Measurements from ENCODE around the gene ODAPH.
"Not testable (repeated sequence)": the region's sequence is repeated elsewhere in the genome, so short reads cannot be mapped to it uniquely, and the experiment has no call there.

Gene ODAPH, protein sequence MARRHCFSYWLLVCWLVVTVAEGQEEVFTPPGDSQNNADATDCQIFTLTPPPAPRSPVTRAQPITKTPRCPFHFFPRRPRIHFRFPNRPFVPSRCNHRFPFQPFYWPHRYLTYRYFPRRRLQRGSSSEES

DNA sequence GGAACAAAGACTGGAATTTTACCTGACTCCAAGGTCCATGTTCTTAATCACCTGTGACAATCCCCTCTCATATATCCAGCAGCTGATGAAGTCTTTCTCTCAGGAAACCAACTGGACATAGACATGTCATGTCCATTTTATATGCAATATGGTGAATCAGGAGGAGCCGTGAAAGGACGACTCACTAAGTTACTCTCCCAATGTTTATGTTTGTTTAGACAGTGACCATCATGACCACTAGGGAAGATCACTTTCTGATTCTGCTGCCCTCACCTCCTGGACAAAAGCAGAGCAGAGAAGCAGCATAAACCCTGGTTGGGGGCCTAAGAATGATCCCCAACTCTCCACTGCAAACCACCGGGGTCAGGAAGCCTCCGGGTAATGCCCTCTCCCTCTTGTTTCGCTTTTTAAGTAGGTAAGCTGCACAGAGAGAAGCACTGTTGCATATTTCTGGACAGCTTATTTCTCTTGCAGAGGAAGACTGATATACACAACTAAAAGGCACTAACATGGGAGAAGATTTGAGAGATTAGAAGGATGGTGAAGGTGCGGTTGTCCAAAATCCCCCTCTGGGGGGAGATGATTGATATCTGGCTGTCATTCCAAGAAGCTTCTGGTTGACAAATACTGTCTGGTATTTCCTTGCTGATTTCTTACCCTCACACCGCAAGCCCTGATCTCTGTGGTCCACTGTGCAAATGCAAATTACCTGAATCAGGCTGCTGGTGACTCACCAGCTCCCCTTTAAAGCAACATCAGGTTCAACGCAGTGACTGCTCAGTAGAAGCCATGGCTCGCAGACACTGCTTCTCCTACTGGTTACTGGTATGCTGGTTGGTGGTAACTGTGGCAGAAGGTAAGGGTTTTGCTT, at the start of gene ODAPH:
ODAPH (plus strand) TSS at position 773 of the 871 bp plus-strand sequence; CDS start at position 790, 17 bp downstream.
- Histone ChIP-seq H3K4me3 (no peak within 1 kb of the TSS), H3K27ac (no peak within 1 kb of the TSS)

DNA sequence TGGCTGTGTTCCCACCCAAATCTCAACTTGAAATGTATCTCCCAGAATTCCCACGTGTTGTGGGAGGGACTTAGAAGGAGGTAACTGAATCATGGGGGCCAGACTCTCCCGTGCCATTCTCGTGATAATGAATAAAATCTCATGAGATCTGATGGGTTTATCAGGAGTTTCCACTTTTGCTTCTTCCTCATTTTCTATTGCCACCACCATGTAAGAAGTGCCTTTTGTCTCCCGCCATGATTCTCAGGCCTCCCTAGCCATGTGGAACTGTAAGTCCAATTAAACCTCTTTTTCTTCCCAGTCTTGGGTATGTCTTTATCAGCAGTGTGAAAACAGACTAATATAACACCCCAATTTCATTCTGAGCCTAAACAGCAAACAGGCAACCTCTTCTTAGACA, 46.3 kb upstream of the ODAPH start:
- not testable (repeated sequence) for H3K4me3 ChIP-seq, H3K27ac ChIP-seq

- H3K4me3 ChIP-seq = peak overlapping the region in 1 of 7 experiments; percentile 55
Observed at GRCh38 chr4:75511841-75512240, 44.0 kb upstream of the ODAPH start.

DNA sequence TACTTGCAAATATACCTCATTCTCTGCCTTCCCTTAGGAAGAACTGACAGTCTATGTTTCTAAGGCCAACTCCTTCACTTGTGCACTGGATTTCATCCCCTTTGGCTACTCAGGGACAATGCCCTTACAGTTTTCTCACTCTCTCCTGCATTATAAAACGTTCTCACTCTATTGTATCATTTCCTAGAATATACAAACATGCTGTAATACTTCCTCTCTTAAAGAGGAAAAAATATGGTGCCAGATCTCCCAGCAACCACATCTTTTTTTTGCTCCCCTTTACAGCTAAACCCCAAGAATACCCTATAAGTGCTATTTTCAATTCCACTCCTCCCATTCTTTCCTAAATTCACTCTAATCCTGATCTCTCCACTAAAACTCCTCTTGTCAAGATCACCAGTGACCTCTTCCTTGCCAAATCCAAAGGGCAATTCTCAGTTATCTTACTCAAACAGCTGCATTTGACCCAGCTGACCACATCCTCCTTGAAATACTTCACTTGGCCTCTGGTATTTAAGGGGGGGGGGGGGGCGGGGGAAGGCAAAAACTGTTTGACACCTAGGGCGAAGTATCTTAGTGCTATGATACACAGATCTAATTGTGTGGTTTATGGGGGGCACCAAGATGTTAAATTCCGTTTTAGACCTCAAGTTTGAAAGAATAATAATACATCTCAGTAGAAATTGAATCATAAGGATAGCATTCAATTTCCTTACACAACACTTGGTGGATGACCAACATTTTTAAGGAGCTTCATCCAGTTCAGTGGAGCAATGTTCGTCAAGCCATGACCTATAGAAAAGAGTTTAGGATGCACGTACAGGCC, 43.3 kb upstream of the ODAPH start:
- Histone ChIP-seq H3K27ac (peak overlapping the region in 13 of 21 experiments; percentile 1 to 99 (median 90)), H3K4me3 (peak overlapping the region; percentile 44 to 83 (median 74))

More at GRCh38 chr4:75511841-75512240, 44.0 kb upstream of the ODAPH start:
- peak overlapping the region in 11 of 21 experiments; percentile 1 to 99 (median 36) for H3K27ac ChIP-seq

- H3K4me3 ChIP-seq = peak overlapping the region; percentile 44 to 83 (median 74)
- peak overlapping the region; percentile 60 to 99 (median 93) for H3K27ac ChIP-seq
Observed at GRCh38 chr4:75513526-75514130, 42.2 kb upstream of the ODAPH start.

- peak within 1 kb of the TSS; percentile 60 to 99 (median 93) for H3K27ac ChIP-seq
- peak within 1 kb of the TSS; percentile 44 to 83 (median 74) for H3K4me3 ChIP-seq
Observed at GRCh38 chr4:75514131-75514948, 41.5 kb upstream of the ODAPH start, which contains the start of the genes RCHY1 and THAP6. Gene RCHY1 (minus strand): TSS chr4:75514403. CDS start chr4:75514286, 117 bp downstream. Gene THAP6 (plus strand): TSS chr4:75514473. CDS start chr4:75515453, 980 bp downstream.

DNA sequence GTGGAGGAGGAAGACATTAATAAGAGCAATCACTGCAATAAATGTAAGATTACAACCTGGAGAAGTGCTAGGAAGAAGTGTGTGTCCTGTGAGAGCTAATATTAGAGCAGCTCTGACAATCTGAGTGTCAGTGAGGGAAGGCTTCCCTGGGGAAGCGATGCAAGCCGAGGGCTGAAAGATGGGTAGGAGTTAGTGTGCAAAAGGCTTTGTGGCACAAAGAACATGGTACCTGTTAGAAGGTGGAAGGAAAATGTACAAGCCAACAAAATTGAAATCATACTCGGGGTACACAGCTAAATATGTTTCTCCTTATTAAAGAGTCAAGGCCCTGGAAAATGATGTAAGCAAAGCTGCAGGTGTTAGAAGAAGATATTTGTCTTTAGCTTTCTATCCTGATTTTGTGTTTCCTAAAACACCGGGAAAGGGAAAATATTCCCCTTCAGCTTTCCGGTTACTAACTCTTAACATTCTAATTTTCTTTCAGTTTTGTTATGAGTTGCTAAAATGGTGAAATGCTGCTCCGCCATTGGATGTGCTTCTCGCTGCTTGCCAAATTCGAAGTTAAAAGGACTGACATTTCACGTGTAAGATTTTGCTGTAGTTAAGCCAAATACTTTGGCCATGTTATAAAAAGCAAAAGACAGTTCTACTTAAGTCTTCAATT, 40.8 kb upstream of the ODAPH start:
- H3K4me3 ChIP-seq = peak overlapping the region; percentile 44 to 83 (median 74)
- H3K27ac ChIP-seq = peak overlapping the region; percentile 60 to 99 (median 93)

GRCh38 chr4:75516144-75516543, 39.7 kb upstream of the ODAPH start:
- Histone ChIP-seq H3K27ac (peak overlapping the region in 1 of 21 experiments; percentile 99), H3K4me3 (no peak overlapping the region)

GRCh38 chr4:75519452-75519851, 36.4 kb upstream of the ODAPH start:
- not testable (repeated sequence) for H3K4me3 ChIP-seq, H3K27ac ChIP-seq

- H3K27ac ChIP-seq = no peak overlapping the region
- H3K4me3 ChIP-seq = no peak overlapping the region
Observed at GRCh38 chr4:75525086-75525485, 30.8 kb upstream of the ODAPH start.

DNA sequence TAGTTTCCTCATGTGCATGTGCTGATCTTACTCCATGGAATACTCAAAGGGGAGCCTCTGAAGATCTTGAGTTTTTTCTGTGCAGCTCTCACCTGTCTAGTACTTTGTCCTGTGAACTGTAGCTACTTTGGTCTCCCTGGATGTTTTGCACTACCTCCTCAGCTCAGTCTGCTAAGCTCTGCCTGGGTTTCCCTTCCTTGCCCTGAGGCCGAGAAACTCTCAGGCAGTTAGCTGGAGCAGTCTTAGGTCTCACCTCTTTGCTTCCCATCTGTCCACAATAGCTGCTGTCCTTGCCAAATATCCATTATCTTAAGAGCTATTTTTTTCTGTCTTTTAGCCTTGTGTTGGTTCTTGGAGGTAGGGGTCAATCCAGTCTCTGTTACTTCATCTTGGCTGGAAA, 30.0 kb upstream of the ODAPH start:
- no peak overlapping the region for H3K4me3 ChIP-seq

GRCh38 chr4:75527482-75527881, 28.4 kb upstream of the ODAPH start:
- no peak overlapping the region for H3K27ac ChIP-seq
- H3K4me3 ChIP-seq = no peak overlapping the region

More for the DNA sequence above, 30.0 kb upstream of the ODAPH start:
- no peak overlapping the region for H3K27ac ChIP-seq

DNA sequence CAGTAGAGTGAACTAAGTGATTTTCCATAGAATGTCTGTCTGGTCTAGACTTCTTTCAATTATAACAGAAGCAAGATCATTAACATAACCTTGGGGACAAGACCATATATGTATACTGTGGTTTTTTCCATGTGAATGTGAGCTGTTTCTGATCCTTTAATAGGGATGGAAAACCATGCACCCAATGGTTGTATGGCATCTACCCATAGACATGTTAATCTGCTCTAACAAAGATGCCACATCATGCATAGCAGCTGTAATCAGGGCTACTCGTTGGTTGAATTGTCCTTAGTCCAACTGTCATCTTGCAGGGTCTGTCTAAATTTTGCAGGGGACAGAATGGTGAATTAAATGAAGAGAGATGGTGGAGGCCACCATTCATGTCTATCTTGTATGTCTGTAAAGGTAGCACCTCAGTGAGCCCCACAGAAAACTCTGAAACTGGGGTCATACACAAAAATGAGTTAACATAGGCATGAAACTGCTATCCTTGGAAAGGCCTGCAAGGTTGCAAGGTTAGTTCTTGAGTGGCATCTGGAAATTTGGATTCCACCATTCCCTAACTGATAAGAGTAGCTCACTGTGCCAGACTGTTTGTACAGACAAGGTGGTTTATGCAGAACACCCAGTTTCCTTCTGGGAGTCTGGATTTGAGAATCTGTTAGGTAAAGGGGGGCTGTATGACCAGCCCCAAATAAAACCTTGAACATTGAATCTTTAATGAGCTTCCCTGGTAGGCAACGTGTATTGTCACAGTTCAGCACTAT, 25.1 kb upstream of the ODAPH start:
- H3K27ac ChIP-seq = no peak overlapping the region
- H3K4me3 ChIP-seq = no peak overlapping the region

- not testable (repeated sequence) for H3K4me3 ChIP-seq
Observed at GRCh38 chr4:75531536-75532143, 24.2 kb upstream of the ODAPH start.

GRCh38 chr4:75533339-75533887, 22.5 kb upstream of the ODAPH start:
- not testable (repeated sequence) for H3K4me3 ChIP-seq, H3K27ac ChIP-seq

More at GRCh38 chr4:75531536-75532143, 24.2 kb upstream of the ODAPH start:
- not testable (repeated sequence) for H3K27ac ChIP-seq

- H3K4me3 ChIP-seq, H3K27ac ChIP-seq: not testable (repeated sequence)
Observed at GRCh38 chr4:75533926-75534325, 21.9 kb upstream of the ODAPH start.

DNA sequence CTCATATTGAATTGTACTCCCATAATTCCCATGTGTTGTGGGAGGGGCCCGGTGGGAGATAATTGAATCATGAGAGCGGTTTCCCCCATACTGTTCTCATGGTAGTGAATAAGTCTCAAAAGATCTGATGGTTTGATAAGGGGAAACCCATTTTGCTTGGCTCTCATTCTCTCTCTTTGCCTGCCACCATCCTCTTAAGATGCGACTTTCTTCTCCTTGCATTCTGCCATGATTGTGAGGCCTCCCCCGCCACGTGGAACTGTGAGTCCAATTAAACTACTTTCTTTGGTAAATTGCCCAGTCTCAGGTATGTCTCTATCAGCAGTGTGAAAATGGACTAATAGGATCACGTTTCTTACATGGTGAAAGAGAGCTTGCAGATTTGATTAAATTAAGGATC, 18.6 kb upstream of the ODAPH start:
- not testable (repeated sequence) for H3K27ac ChIP-seq, H3K4me3 ChIP-seq

Measured in skin epidermis (tissue), 12 donors.